ENCODE measurements around the gene MCTP1. TPM values are rescaled to one million over a fixed set of nuclear protein-coding genes. Genes with fewer than 3 reads are reported as not detected.
"Not testable (repeated sequence)": the region's sequence is repeated elsewhere in the genome, so short reads cannot be mapped to it uniquely, and the experiment has no call there.

The MCTP1 gene
- total RNA-seq, 1 experiment from 2014 or later: 25.8 TPM

DNA sequence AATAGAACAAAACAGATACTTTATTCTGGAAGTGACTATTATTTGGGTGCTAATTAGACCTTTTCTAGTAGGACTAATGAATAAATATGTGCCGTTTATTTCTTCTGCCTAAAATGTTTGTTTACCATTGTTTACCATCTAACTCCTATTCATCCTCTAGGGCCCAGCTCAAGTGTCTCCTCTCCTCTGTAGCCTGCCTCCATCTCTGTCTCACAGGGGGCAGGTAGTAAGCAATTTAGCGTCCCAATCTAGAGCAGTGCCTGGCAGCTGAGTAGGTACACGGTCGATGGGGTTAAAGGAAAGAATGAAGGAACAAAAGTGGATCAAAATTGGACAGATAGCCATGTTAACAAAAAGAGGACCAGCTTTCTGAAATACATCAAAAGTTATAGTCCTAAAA, 435.6 kb downstream of the MCTP1 start:
- no peak for DNase-seq (ENCODE audit: low spot score)
- no peaks in the 10 kb centered on the region for H3K4me1 ChIP-seq (ENCODE audit: insufficient read depth, low read length, poor library complexity, severe bottlenecking)
- no peak overlapping the region for H3K4me3 ChIP-seq (ENCODE audit: low read depth, low read length, poor library complexity, severe bottlenecking)
- no peaks in the 10 kb centered on the region for H3K9me3 ChIP-seq (ENCODE audit: low read depth, low read length, poor library complexity, severe bottlenecking)
- intact Hi-C loops (cut with micrococcal nuclease; ENCODE audit: unreplicated experiment): no loop called here
- no peak overlapping the region for H3K27ac ChIP-seq (ENCODE audit: low read depth, low read length, poor library complexity, severe bottlenecking)
- TF ChIP-seq EZH2 (IDR thresholded peaks at IDR 0.05; ENCODE audit: borderline replicate concordance, low read depth, low read length, poor library complexity, severe bottlenecking): no peak
- TF ChIP-seq, protein P1, sequence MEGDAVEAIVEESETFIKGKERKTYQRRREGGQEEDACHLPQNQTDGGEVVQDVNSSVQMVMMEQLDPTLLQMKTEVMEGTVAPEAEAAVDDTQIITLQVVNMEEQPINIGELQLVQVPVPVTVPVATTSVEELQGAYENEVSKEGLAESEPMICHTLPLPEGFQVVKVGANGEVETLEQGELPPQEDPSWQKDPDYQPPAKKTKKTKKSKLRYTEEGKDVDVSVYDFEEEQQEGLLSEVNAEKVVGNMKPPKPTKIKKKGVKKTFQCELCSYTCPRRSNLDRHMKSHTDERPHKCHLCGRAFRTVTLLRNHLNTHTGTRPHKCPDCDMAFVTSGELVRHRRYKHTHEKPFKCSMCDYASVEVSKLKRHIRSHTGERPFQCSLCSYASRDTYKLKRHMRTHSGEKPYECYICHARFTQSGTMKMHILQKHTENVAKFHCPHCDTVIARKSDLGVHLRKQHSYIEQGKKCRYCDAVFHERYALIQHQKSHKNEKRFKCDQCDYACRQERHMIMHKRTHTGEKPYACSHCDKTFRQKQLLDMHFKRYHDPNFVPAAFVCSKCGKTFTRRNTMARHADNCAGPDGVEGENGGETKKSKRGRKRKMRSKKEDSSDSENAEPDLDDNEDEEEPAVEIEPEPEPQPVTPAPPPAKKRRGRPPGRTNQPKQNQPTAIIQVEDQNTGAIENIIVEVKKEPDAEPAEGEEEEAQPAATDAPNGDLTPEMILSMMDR (conservative IDR thresholded peaks at IDR 0.05; ENCODE audit: low read depth, low read length): no peak
- BruUV-seq (replicated peaks): no TSS peak
- no peaks in the 10 kb centered on the region for H3K36me3 ChIP-seq (ENCODE audit: insufficient read depth, low read length, poor library complexity, severe bottlenecking)
- POLR2A ChIA-PET (ENCODE audit: low non-redundant PET): no interaction called here
- no peaks in the 10 kb centered on the region for H3K27me3 ChIP-seq (replicated peaks; ENCODE audit: insufficient read depth, low read depth, low read length, poor library complexity)
- CTCF ChIA-PET: no interaction called here

DNA sequence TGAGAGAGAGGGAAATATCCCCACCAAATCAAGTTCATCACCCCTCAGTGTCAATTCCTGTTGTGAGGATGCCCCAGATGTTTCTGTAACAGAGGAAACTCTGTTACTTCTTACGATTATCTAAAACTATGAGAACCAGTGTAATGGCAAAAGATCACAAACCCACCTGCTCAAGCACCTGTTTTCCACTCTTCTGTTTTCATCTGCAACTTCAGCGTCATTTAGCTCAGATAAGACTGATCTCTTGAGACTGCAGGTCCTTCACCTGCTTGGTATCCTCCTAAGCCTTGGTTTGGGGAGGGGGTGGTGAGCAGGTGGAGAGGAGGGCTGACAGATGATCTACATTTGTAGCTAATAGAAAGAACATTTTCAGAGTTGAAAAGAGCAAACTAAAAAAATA, 437.2 kb downstream of the MCTP1 start:
- no peaks in the 10 kb centered on the region for H3K27me3 ChIP-seq (replicated peaks; ENCODE audit: insufficient read depth, low read depth, low read length, poor library complexity)
- ChIA-PET CTCF (no interaction called here), POLR2A (ENCODE audit: low non-redundant PET) (no interaction called here)
- H3K36me3 ChIP-seq (ENCODE audit: insufficient read depth, low read length, poor library complexity, severe bottlenecking): no peaks in the 10 kb centered on the region
- H3K27ac ChIP-seq (ENCODE audit: low read depth, low read length, poor library complexity, severe bottlenecking): no peak overlapping the region
- H3K4me1 ChIP-seq (ENCODE audit: insufficient read depth, low read length, poor library complexity, severe bottlenecking): no peaks in the 10 kb centered on the region
- no peak overlapping the region for H3K4me3 ChIP-seq (ENCODE audit: low read depth, low read length, poor library complexity, severe bottlenecking)
- H3K9me3 ChIP-seq (ENCODE audit: low read depth, low read length, poor library complexity, severe bottlenecking): no peaks in the 10 kb centered on the region
- BruUV-seq (replicated peaks): no TSS peak
- DNase-seq (ENCODE audit: low spot score): no peak
- intact Hi-C loops (cut with micrococcal nuclease; ENCODE audit: unreplicated experiment): no loop called here
- no peak for TF ChIP-seq EZH2 (IDR thresholded peaks at IDR 0.05; ENCODE audit: borderline replicate concordance, low read depth, low read length, poor library complexity, severe bottlenecking)
- TF ChIP-seq, protein P1 (conservative IDR thresholded peaks at IDR 0.05; ENCODE audit: low read depth, low read length): no peak

DNA sequence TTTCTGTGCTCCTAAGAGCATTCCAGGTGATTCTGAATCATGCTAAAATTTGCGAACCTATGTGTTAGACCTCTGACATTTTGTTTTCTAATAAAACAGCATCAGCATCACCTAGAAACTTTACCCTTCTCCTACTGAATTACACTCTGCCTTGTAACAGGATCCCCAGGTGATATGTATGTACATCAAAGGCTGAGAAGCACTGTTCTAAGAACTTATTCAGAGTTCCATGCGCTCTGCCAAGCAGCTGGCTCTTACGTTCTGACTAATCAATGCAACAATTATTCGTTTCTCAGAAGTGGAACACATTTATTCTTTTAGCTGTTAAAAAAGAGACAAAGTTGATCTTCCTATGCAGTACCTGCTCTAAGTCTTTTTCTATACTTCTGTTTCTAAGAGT, 437.9 kb downstream of the MCTP1 start:
- Histone ChIP-seq H3K4me3 (ENCODE audit: low read depth, low read length, poor library complexity, severe bottlenecking) (no peak overlapping the region), H3K9me3 (ENCODE audit: low read depth, low read length, poor library complexity, severe bottlenecking) (no peaks in the 10 kb centered on the region), H3K36me3 (ENCODE audit: insufficient read depth, low read length, poor library complexity, severe bottlenecking) (no peaks in the 10 kb centered on the region), H3K4me1 (ENCODE audit: insufficient read depth, low read length, poor library complexity, severe bottlenecking) (peaks cover 3% of the 10 kb centered on the region), H3K27me3 (replicated peaks; ENCODE audit: insufficient read depth, low read depth, low read length, poor library complexity) (no peaks in the 10 kb centered on the region), H3K27ac (ENCODE audit: low read depth, low read length, poor library complexity, severe bottlenecking) (no peak overlapping the region)
- BruUV-seq (replicated peaks): no TSS peak
- POLR2A ChIA-PET (ENCODE audit: low non-redundant PET): no interaction called here
- TF ChIP-seq EZH2 (IDR thresholded peaks at IDR 0.05; ENCODE audit: borderline replicate concordance, low read depth, low read length, poor library complexity, severe bottlenecking): no peak
- TF ChIP-seq, protein P1 (conservative IDR thresholded peaks at IDR 0.05; ENCODE audit: low read depth, low read length): no peak
- DNase-seq (ENCODE audit: low spot score): no peak
- intact Hi-C loops (cut with micrococcal nuclease; ENCODE audit: unreplicated experiment): no loop called here
- CTCF ChIA-PET: no interaction called here

DNA sequence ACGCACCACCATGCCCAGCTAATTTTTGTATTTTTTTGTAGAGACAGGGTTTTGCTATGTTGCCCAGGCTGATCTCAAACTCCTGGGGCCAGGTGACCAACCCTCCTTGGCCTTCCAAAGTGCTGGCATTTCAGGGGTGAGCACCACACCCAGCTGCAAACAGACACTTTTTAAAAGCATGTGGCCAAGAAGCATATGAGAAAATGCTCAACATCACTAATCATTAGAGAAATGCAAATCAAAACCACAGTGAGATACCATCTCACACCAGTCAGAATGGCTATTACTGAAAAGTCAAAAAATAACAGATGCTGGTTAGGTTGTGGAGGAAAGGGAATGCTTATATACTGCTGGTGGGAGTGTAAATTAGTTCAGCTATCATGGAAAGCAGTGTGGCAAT, 439.2 kb downstream of the MCTP1 start:
- POLR2A ChIA-PET (ENCODE audit: low non-redundant PET); DNase-seq (ENCODE audit: low spot score); H3K9me3 ChIP-seq (ENCODE audit: low read depth, low read length, poor library complexity, severe bottlenecking); H3K27ac ChIP-seq (ENCODE audit: low read depth, low read length, poor library complexity, severe bottlenecking); CTCF ChIA-PET; H3K36me3 ChIP-seq (ENCODE audit: insufficient read depth, low read length, poor library complexity, severe bottlenecking); H3K4me3 ChIP-seq (ENCODE audit: low read depth, low read length, poor library complexity, severe bottlenecking); intact Hi-C loops (cut with micrococcal nuclease; ENCODE audit: unreplicated experiment); BruUV-seq (replicated peaks); H3K27me3 ChIP-seq (replicated peaks; ENCODE audit: insufficient read depth, low read depth, low read length, poor library complexity); H3K4me1 ChIP-seq (ENCODE audit: insufficient read depth, low read length, poor library complexity, severe bottlenecking): not testable (repeated sequence)
